ENCODE data around the gene ASIC2. TPM values are rescaled to one million over a fixed set of nuclear protein-coding genes. Genes with fewer than 3 reads are reported as not detected.

ASIC2 gene
- total RNA-seq, 1 donor from 2014 or later = 0.36 TPM

- no peaks in the 10 kb centered on the region for H3K36me3 ChIP-seq (ENCODE audit: insufficient read depth, low read length)
- Mint-ChIP-seq H3K27ac (ENCODE audit: unreplicated experiment) (no peak overlapping the region), H3K4me1 (ENCODE audit: low read depth, unreplicated experiment) (peaks cover 6% of the 10 kb centered on the region), H3K36me3 (ENCODE audit: low read depth, unreplicated experiment) (no peaks in the 10 kb centered on the region), H3K9me3 (ENCODE audit: unreplicated experiment) (no peaks in the 10 kb centered on the region), H3K27me3 (ENCODE audit: low read depth, unreplicated experiment) (peaks cover 33% of the 10 kb centered on the region), H3K4me3 (ENCODE audit: unreplicated experiment) (no peak overlapping the region)
- H3K4me2 ChIP-seq (ENCODE audit: low read length) = no peak overlapping the region
- H3K9ac ChIP-seq (ENCODE audit: low read length) = no peak overlapping the region
- no peak overlapping the region for H3K27ac ChIP-seq (ENCODE audit: low read depth, low read length)
- no peaks in the 10 kb centered on the region for H3K9me3 ChIP-seq (ENCODE audit: insufficient read depth, low read depth, low read length)
- H3K4me1 ChIP-seq (ENCODE audit: insufficient read depth, low read length) = no peaks in the 10 kb centered on the region
- FAIRE-seq (no peak), DNase-seq (ENCODE audit: low read depth) (no peak)
- no peaks in the 10 kb centered on the region for H4K20me1 ChIP-seq (ENCODE audit: insufficient read depth, low read length)
- no peaks in the 10 kb centered on the region for H3K27me3 ChIP-seq (ENCODE audit: insufficient read depth, low read length)
- no peak overlapping the region for H2AFZ ChIP-seq (ENCODE audit: low read depth, low read length)
- H3K4me3 ChIP-seq (ENCODE audit: insufficient read depth, low read depth, low read length) = no peak overlapping the region
- no peaks in the 10 kb centered on the region for H3K79me2 ChIP-seq (ENCODE audit: insufficient read depth, low read length)
- no peak for TF ChIP-seq CTCF (IDR thresholded peaks at IDR 0.05; ENCODE audit: insufficient read depth, low read depth, low read length)
- no peak for TF ChIP-seq EZH2 (IDR thresholded peaks at IDR 0.05; ENCODE audit: insufficient read depth, low read length)
Observed at GRCh38 chr17:33086878-33087277, 206.2 kb downstream of the ASIC2 start.

GRCh38 chr17:33086041-33086440, 207.1 kb downstream of the ASIC2 start:
- no peak overlapping the region for H3K4me2 ChIP-seq (ENCODE audit: low read length)
- H3K9me3 ChIP-seq (ENCODE audit: insufficient read depth, low read depth, low read length) = no peaks in the 10 kb centered on the region
- no peaks in the 10 kb centered on the region for H3K36me3 ChIP-seq (ENCODE audit: insufficient read depth, low read length)
- no peaks in the 10 kb centered on the region for H3K79me2 ChIP-seq (ENCODE audit: insufficient read depth, low read length)
- no peak overlapping the region for H3K27ac ChIP-seq (ENCODE audit: low read depth, low read length)
- peaks cover 36% of the 10 kb centered on the region for H3K27me3 Mint-ChIP-seq (ENCODE audit: low read depth, unreplicated experiment)
- no peaks in the 10 kb centered on the region for H3K4me1 ChIP-seq (ENCODE audit: insufficient read depth, low read length)
- no peak overlapping the region for H3K27ac Mint-ChIP-seq (ENCODE audit: unreplicated experiment)
- FAIRE-seq = no peak
- peaks cover 2% of the 10 kb centered on the region for H3K4me1 Mint-ChIP-seq (ENCODE audit: low read depth, unreplicated experiment)
- H3K4me3 ChIP-seq (ENCODE audit: insufficient read depth, low read depth, low read length) = no peak overlapping the region
- no peaks in the 10 kb centered on the region for H3K9me3 Mint-ChIP-seq (ENCODE audit: unreplicated experiment)
- no peaks in the 10 kb centered on the region for H3K27me3 ChIP-seq (ENCODE audit: insufficient read depth, low read length)
- TF ChIP-seq CTCF (IDR thresholded peaks at IDR 0.05; ENCODE audit: insufficient read depth, low read depth, low read length) (no peak), EZH2 (IDR thresholded peaks at IDR 0.05; ENCODE audit: insufficient read depth, low read length) (no peak)
- DNase-seq (ENCODE audit: low read depth) = peak; percentile 42
- no peak overlapping the region for H3K9ac ChIP-seq (ENCODE audit: low read length)
- H3K4me3 Mint-ChIP-seq (ENCODE audit: unreplicated experiment) = no peak overlapping the region
- H3K36me3 Mint-ChIP-seq (ENCODE audit: low read depth, unreplicated experiment) = no peaks in the 10 kb centered on the region
- no peaks in the 10 kb centered on the region for H4K20me1 ChIP-seq (ENCODE audit: insufficient read depth, low read length)
- H2AFZ ChIP-seq (ENCODE audit: low read depth, low read length) = no peak overlapping the region

GRCh38 chr17:33085256-33085655, 207.8 kb downstream of the ASIC2 start:
- Mint-ChIP-seq H3K27ac (ENCODE audit: unreplicated experiment) (no peak overlapping the region), H3K36me3 (ENCODE audit: low read depth, unreplicated experiment) (no peaks in the 10 kb centered on the region), H3K4me3 (ENCODE audit: unreplicated experiment) (no peak overlapping the region), H3K9me3 (ENCODE audit: unreplicated experiment) (no peaks in the 10 kb centered on the region), H3K4me1 (ENCODE audit: low read depth, unreplicated experiment) (no peaks in the 10 kb centered on the region), H3K27me3 (ENCODE audit: low read depth, unreplicated experiment) (peaks cover 39% of the 10 kb centered on the region)
- no peak overlapping the region for H3K27ac ChIP-seq (ENCODE audit: low read depth, low read length)
- H3K9me3 ChIP-seq (ENCODE audit: insufficient read depth, low read depth, low read length) = no peaks in the 10 kb centered on the region
- no peaks in the 10 kb centered on the region for H3K27me3 ChIP-seq (ENCODE audit: insufficient read depth, low read length)
- DNase-seq (ENCODE audit: low read depth) (no peak), FAIRE-seq (no peak)
- no peak overlapping the region for H2AFZ ChIP-seq (ENCODE audit: low read depth, low read length)
- TF ChIP-seq EZH2 (IDR thresholded peaks at IDR 0.05; ENCODE audit: insufficient read depth, low read length) (no peak), CTCF (IDR thresholded peaks at IDR 0.05; ENCODE audit: insufficient read depth, low read depth, low read length) (no peak)
- no peaks in the 10 kb centered on the region for H3K36me3 ChIP-seq (ENCODE audit: insufficient read depth, low read length)
- no peaks in the 10 kb centered on the region for H3K79me2 ChIP-seq (ENCODE audit: insufficient read depth, low read length)
- no peak overlapping the region for H3K4me3 ChIP-seq (ENCODE audit: insufficient read depth, low read depth, low read length)
- no peaks in the 10 kb centered on the region for H3K4me1 ChIP-seq (ENCODE audit: insufficient read depth, low read length)
- no peaks in the 10 kb centered on the region for H4K20me1 ChIP-seq (ENCODE audit: insufficient read depth, low read length)
- no peak overlapping the region for H3K9ac ChIP-seq (ENCODE audit: low read length)
- H3K4me2 ChIP-seq (ENCODE audit: low read length) = no peak overlapping the region

All from astrocyte (in vitro differentiated cells and primary cell).